ENCODE measurements around the gene SLC35G3.
"Not testable (repeated sequence)": the region's sequence is repeated elsewhere in the genome, so short reads cannot be mapped to it uniquely, and the experiment has no call there.

SLC35G3 gene

GRCh38 chr17:35162755-35163154 is 31.4 kb downstream of the SLC35G3 start:
- no peak for DNase-seq

GRCh38 chr17:35161281-35161761 is 32.9 kb downstream of the SLC35G3 start:
- DNase-seq: no peak

GRCh38 chr17:35160354-35161201 is 33.6 kb downstream of the SLC35G3 start:
- no peak for DNase-seq

- no peak for DNase-seq
Measured at GRCh38 chr17:35159940-35160339, 34.3 kb downstream of the SLC35G3 start.

- DNase-seq: no peak
Measured at GRCh38 chr17:35155246-35155645, 38.9 kb downstream of the SLC35G3 start.

GRCh38 chr17:35154196-35155165 is 39.7 kb downstream of the SLC35G3 start:
- DNase-seq: no peak

GRCh38 chr17:35152421-35153140 is 41.6 kb downstream of the SLC35G3 start:
- no peak for DNase-seq

- not testable (repeated sequence) for DNase-seq
Measured at GRCh38 chr17:35151080-35151479, 43.1 kb downstream of the SLC35G3 start.

GRCh38 chr17:35149941-35150340 is 44.3 kb downstream of the SLC35G3 start:
- DNase-seq: no peak

GRCh38 chr17:35148144-35148543 is 46.0 kb downstream of the SLC35G3 start:
- no peak for DNase-seq

GRCh38 chr17:35147375-35147905 is 46.8 kb downstream of the SLC35G3 start, which contains the start of gene UNC45B:
Gene UNC45B, plus strand, starts transcription at chr17:35147817. Its CDS starts 447 bp downstream, at chr17:35148264.
- DNase-seq: no peak

GRCh38 chr17:35146214-35146833 is 47.9 kb downstream of the SLC35G3 start:
- no peak for DNase-seq

- no peak for DNase-seq
Measured at GRCh38 chr17:35144840-35145239, 49.4 kb downstream of the SLC35G3 start.

Data from eye (tissue), 1 donor.